Colon (tissue), 2 donors: Measurements from ENCODE around the gene FOXO3.

ENCODE experiments used
- FAIRE-seq: peaks from 2 replicates; lab custom pipeline; 2012; peaks lifted over from hg19 to GRCh38; lab: Jason Lieb, UNC
- donor health status: control.
- donor health status: control.

The FOXO3 gene

GRCh38 chr6:108714766-108715414, 154.2 kb downstream of the FOXO3 start:
- no peak for FAIRE-seq

- no peak for FAIRE-seq
Observed at GRCh38 chr6:108715832-108716231, 155.1 kb downstream of the FOXO3 start.

- FAIRE-seq = no peak
Observed at GRCh38 chr6:108716801-108717791, 156.4 kb downstream of the FOXO3 start.

GRCh38 chr6:108719477-108719876, 158.8 kb downstream of the FOXO3 start:
- no peak for FAIRE-seq

- no peak for FAIRE-seq
Observed at GRCh38 chr6:108720827-108721226, 160.1 kb downstream of the FOXO3 start.

GRCh38 chr6:108721286-108721685, 160.6 kb downstream of the FOXO3 start:
- FAIRE-seq = no peak

- FAIRE-seq = no peak
Observed at GRCh38 chr6:108723594-108723993, 162.9 kb downstream of the FOXO3 start.

- FAIRE-seq = no peak
Observed at GRCh38 chr6:108726726-108727339, 166.1 kb downstream of the FOXO3 start.

- no peak for FAIRE-seq
Observed at GRCh38 chr6:108727966-108728730, 167.4 kb downstream of the FOXO3 start.

GRCh38 chr6:108728826-108729225, 168.1 kb downstream of the FOXO3 start:
- FAIRE-seq = no peak

GRCh38 chr6:108730635-108731515, 170.2 kb downstream of the FOXO3 start:
- FAIRE-seq = no peak

- no peak for FAIRE-seq
Observed at GRCh38 chr6:108732091-108732870, 171.6 kb downstream of the FOXO3 start.

- FAIRE-seq = no peak
Observed at GRCh38 chr6:108733051-108733450, 172.3 kb downstream of the FOXO3 start.

- FAIRE-seq = no peak
Observed at GRCh38 chr6:108733706-108734265, 173.1 kb downstream of the FOXO3 start.
